ENCODE data around the gene APOOL.
"Not testable (repeated sequence)": the region's sequence is repeated elsewhere in the genome, so short reads cannot be mapped to it uniquely, and the experiment has no call there.

The APOOL gene

DNA sequence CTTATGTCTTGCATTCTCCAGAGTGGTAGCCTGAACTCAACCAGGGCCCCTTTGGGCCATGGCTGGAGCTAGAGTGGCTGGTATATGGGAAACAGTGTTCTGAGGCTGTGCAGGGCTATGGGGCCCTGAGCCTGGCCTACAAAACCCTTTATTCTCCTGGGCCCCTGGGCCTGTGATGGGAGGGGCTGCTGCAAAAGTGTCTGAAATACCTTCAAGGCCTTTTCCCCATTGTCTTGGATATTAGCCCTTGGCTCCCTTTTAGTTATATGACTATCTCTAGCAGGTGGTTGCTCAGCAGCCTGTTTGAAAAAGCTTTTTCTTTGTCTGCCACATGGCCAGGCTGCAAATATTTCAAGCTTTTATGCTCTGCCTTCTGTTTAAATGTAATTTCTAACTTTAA lies 22.5 kb downstream of the APOOL start:
- no peak overlapping the region for H3K27ac Mint-ChIP-seq
- no peaks in the 10 kb centered on the region for H3K9me3 Mint-ChIP-seq
- DNase-seq = no peak
- H3K4me1 Mint-ChIP-seq (ENCODE audit: low read depth in 2 of 2) = peaks cover 4 to 10% of the 10 kb centered on the region in 2 donors
- ATAC-seq (replicated peaks) = no peak
- H3K36me3 Mint-ChIP-seq (ENCODE audit: insufficient read depth) = no peaks in the 10 kb centered on the region
- H3K27me3 Mint-ChIP-seq = no peaks in the 10 kb centered on the region
- no peak overlapping the region for H3K4me3 Mint-ChIP-seq

DNA sequence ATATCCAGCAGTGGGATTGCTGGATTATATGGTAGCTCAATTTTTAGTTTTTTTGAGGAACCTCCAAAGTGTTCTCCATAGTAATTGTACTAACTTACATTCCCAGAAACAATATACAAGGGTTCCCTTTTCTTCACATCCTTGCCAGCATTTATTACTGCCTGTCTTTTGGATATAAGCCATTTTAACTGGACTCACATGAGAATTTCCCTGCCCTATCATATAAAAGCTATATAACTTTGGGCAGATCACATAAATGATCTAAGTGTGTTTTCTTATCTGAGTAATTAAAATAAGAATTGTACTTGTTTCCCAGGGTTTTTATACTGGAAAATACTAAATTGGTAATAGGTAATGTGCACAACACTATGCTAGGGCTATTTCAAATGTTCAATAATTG lies 25.4 kb downstream of the APOOL start:
- no peaks in the 10 kb centered on the region for H3K9me3 Mint-ChIP-seq
- H3K27ac Mint-ChIP-seq = no peak overlapping the region
- DNase-seq (no peak), ATAC-seq (replicated peaks) (no peak)
- no peaks in the 10 kb centered on the region for H3K27me3 Mint-ChIP-seq
- peaks cover 0 to 10% of the 10 kb centered on the region in 2 donors for H3K4me1 Mint-ChIP-seq (ENCODE audit: low read depth in 2 of 2)
- no peaks in the 10 kb centered on the region for H3K36me3 Mint-ChIP-seq (ENCODE audit: insufficient read depth)
- H3K4me3 Mint-ChIP-seq = no peak overlapping the region

DNA sequence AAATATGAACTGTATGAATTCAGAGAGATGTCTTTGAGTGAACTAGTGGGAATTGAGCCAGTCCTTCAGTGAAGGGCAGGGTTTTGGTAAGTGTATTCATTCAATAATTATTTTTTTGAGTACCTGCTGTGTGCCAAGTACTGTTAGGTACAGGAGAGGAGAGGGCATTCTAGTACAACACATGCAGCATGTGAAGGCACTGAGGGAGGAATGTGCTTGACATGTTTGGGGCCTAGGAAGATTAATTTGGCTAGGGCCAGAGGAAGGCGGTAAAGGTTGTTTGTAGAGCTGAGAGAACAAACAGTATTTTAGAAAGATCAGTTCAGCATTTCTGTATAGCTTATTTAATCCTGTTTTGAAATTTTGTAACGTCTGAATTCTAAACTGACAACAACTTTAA lies 27.8 kb downstream of the APOOL start:
- no peak overlapping the region for H3K4me3 Mint-ChIP-seq
- H3K27ac Mint-ChIP-seq = peak overlapping the region in 1 of 2 donors; percentile 73
- no peaks in the 10 kb centered on the region for H3K36me3 Mint-ChIP-seq (ENCODE audit: insufficient read depth)
- H3K4me1 Mint-ChIP-seq (ENCODE audit: low read depth in 2 of 2) = peaks cover 0 to 19% of the 10 kb centered on the region in 2 donors
- no peaks in the 10 kb centered on the region for H3K9me3 Mint-ChIP-seq
- no peak for ATAC-seq (replicated peaks)
- no peaks in the 10 kb centered on the region for H3K27me3 Mint-ChIP-seq
- no peak for DNase-seq

DNA sequence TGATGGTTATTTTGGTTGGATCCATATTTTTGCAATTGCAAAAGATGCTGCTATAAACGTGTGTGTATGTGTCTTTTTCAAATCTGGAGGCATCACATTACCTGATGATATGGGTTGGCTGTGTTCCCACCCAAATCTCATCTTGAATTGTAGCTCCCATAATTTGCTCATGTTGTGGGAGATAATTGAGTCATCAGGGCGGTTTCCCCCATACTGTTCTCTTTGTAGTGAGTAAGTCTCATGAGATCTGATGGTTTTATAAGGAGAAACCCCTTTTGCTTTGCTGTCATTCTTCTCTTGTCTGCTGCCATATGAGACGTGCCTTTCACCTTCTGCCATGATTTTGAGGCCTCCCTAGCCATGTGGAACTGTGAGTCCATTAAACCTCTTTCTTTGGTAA lies 33.4 kb downstream of the APOOL start:
- no peak for DNase-seq

GRCh38 chrX:85051627-85052026 lies 48.0 kb downstream of the APOOL start:
- no peak overlapping the region for H3K27ac Mint-ChIP-seq
- ATAC-seq (replicated peaks) (no peak), DNase-seq (no peak)
- H3K4me3 Mint-ChIP-seq = no peak overlapping the region
- no peaks in the 10 kb centered on the region for H3K27me3 Mint-ChIP-seq
- H3K36me3 Mint-ChIP-seq (ENCODE audit: insufficient read depth) = no peaks in the 10 kb centered on the region
- H3K4me1 Mint-ChIP-seq (ENCODE audit: low read depth in 2 of 2) = no peaks in the 10 kb centered on the region
- H3K9me3 Mint-ChIP-seq = no peaks in the 10 kb centered on the region

More for the DNA sequence above, 33.4 kb downstream of the APOOL start:
- H3K4me1 Mint-ChIP-seq (ENCODE audit: low read depth in 2 of 2) = peaks cover 7 to 22% of the 10 kb centered on the region in 2 donors
- no peak overlapping the region for H3K4me3 Mint-ChIP-seq
- peaks cover 0 to 2% of the 10 kb centered on the region in 2 donors for H3K9me3 Mint-ChIP-seq
- H3K36me3 Mint-ChIP-seq (ENCODE audit: insufficient read depth) = no peaks in the 10 kb centered on the region
- H3K27me3 Mint-ChIP-seq = no peaks in the 10 kb centered on the region
- no peak overlapping the region for H3K27ac Mint-ChIP-seq
- no peak for ATAC-seq (replicated peaks)

- no peaks in the 10 kb centered on the region for H3K27me3 Mint-ChIP-seq
- H3K4me3 Mint-ChIP-seq = no peak overlapping the region
- DNase-seq = no peak
- no peak for ATAC-seq (replicated peaks)
- H3K27ac Mint-ChIP-seq = no peak overlapping the region
- H3K9me3 Mint-ChIP-seq = no peaks in the 10 kb centered on the region
- no peaks in the 10 kb centered on the region for H3K4me1 Mint-ChIP-seq (ENCODE audit: low read depth in 2 of 2)
- H3K36me3 Mint-ChIP-seq (ENCODE audit: insufficient read depth) = no peaks in the 10 kb centered on the region
Observed at GRCh38 chrX:85052205-85052604, 48.5 kb downstream of the APOOL start.

DNA sequence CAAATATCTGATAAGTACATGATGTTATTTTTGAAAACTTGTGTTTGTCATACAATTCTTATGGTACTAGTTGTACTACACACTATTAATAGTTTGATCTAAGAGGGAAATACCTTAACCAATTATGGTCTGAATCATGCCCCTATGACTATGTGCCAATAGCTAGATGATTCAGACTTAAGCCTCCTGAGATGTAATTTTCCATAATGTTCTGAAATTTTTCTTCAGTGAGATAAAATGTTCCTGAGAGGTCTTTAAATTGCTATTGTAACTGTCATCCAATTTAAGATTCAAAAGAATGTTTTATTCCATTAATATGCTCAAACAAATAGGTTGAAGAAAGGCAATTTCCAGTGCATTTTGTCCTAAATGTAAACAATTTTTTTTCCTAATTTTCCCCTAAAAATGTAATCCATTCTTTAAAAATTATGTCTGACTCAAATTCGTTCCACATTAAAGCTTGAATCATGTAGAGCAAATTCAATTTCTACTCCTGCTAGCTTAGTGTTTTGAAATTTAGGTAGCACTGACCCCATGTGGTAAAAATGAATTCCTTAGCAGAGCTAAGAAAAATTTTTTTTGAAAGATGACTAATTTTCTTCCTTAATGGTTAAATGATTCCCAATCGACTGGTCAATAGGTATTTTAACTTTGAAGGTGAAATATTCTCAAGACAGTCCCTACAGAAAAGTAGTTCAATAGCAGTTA lies 49.1 kb downstream of the APOOL start:
- peak overlapping the region in 1 of 2 donors; percentile 22 for H3K27ac Mint-ChIP-seq
- DNase-seq = no peak
- no peaks in the 10 kb centered on the region for H3K36me3 Mint-ChIP-seq (ENCODE audit: insufficient read depth)
- H3K27me3 Mint-ChIP-seq = no peaks in the 10 kb centered on the region
- H3K4me1 Mint-ChIP-seq (ENCODE audit: low read depth in 2 of 2) = no peaks in the 10 kb centered on the region
- no peak for ATAC-seq (replicated peaks)
- no peak overlapping the region for H3K4me3 Mint-ChIP-seq
- H3K9me3 Mint-ChIP-seq = no peaks in the 10 kb centered on the region

DNA sequence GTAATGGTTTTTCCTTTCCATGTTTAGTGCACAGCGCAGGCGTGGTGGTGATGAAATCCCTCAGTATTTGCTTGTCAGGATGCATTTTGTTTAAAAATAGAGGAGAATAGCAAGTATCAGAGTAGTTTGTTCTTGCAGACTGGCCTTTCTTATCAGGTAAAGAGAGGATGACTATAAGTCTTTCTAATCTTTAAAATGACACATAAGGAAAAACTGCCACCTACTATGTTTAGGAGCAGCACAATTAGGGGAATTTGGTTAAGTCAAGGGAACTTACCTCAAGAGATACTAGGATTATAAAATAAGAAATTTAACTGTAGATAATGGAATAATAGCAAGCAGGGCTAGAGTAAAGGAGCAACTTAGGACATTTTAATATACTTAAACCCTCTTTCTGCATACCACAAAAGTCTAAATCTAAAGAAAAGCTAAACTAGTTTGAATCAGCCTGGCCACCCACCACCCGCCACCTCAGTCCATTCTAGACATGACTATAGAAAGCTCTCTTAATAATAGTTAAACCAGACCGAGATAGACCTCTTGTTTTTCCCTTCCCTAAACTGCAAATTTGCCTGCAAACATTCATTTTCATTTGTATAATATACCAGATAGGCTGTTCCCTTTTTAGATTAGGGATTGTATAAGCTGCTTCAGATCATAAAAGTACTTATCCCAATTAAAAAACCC lies 62.0 kb downstream of the APOOL start:
- Mint-ChIP-seq H3K27me3 (no peaks in the 10 kb centered on the region), H3K9me3 (no peaks in the 10 kb centered on the region), H3K36me3 (ENCODE audit: insufficient read depth) (peaks cover 6% of the 10 kb centered on the region), H3K27ac (no peak overlapping the region), H3K4me3 (no peak overlapping the region), H3K4me1 (ENCODE audit: low read depth in 2 of 2) (peaks cover 2 to 5% of the 10 kb centered on the region in 2 donors)
- no peak for ATAC-seq (replicated peaks)
- DNase-seq = no peak

DNA sequence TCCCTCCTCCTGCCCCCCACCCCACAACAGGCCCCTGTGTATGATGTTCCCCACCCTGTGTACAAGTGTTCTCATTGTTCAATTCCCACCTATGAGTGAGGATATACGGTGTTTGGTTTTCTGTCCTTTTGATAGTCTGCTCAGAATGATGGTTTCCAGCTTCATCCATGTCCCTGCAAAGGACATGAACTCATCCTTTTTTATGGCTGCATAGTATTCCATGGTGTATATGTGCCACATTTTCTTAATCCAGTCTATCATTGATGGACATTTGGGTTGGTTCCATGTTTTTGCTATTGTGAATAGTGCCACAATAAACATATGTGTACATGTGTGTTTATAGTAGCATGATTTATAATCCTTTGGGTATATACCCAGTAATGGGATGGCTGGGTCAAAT lies 73.6 kb downstream of the APOOL start:
- H3K9me3 Mint-ChIP-seq; H3K4me3 Mint-ChIP-seq; H3K27me3 Mint-ChIP-seq; H3K36me3 Mint-ChIP-seq (ENCODE audit: insufficient read depth); H3K4me1 Mint-ChIP-seq (ENCODE audit: low read depth in 2 of 2); ATAC-seq (replicated peaks); DNase-seq; H3K27ac Mint-ChIP-seq: not testable (repeated sequence)

- peak; percentile 36 for ATAC-seq (replicated peaks)
- H3K9me3 Mint-ChIP-seq = no peaks in the 10 kb centered on the region
- H3K36me3 Mint-ChIP-seq (ENCODE audit: insufficient read depth) = peaks cover 7% of the 10 kb centered on the region
- no peak overlapping the region for H3K27ac Mint-ChIP-seq
- H3K4me1 Mint-ChIP-seq (ENCODE audit: low read depth in 2 of 2) = no peaks in the 10 kb centered on the region
- peak in 2 of 3 experiments; percentile 0 for DNase-seq
- no peaks in the 10 kb centered on the region for H3K27me3 Mint-ChIP-seq
- no peak overlapping the region for H3K4me3 Mint-ChIP-seq
Observed at GRCh38 chrX:85084770-85085393, 81.2 kb downstream of the APOOL start.

DNA sequence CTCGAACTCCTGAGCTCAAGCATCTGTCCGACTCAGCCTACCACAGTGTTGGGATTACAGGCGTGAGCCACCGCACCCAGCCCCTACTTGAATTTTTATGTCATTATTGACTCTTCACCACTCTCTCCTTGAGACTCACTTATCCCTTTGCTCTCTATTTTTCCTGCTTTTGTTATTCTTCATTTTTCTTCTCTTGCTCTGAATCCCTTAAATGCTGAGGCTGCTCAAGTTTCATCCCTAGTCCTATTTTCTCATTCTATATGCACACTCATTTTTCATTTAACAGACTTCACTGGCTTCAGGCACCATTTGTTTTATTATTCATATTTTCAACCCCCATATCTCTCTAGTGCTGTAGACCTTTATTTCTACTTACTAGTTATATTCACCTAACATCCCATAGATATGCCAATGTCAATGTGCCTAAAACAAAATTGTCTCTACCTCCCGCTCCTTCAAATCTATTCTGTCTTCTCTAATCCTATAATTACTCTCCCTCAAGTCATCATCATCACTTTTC lies 85.7 kb downstream of the APOOL start:
- H3K27me3 Mint-ChIP-seq = no peaks in the 10 kb centered on the region
- no peaks in the 10 kb centered on the region for H3K9me3 Mint-ChIP-seq
- no peak overlapping the region for H3K4me3 Mint-ChIP-seq
- H3K36me3 Mint-ChIP-seq (ENCODE audit: insufficient read depth) = peaks cover 7% of the 10 kb centered on the region
- no peaks in the 10 kb centered on the region for H3K4me1 Mint-ChIP-seq (ENCODE audit: low read depth in 2 of 2)
- no peak for DNase-seq
- ATAC-seq (replicated peaks) = no peak
- H3K27ac Mint-ChIP-seq = peak overlapping the region in 1 of 2 donors; percentile 19

DNA sequence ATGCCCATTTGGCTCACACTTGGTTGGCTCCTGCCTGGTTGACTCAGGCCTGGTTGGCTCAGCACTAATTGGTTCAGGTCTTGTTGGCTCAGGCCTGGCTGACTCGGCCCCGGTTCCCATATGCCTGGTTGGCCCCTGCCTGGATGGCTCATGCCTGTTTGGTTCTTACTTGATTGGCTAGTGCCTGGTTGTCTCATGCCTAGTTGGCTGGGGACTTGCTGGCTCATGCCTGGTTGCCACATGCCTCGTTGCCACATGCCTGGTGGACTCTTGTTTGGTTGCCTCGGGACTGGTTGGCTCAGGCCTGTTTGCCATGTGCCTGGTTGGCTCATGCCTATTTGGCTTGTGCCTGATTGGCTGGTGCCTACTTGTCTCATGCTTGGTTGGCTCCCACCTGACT lies 103.7 kb downstream of the APOOL start:
- DNase-seq (no peak), ATAC-seq (replicated peaks) (no peak)
- H3K4me3 Mint-ChIP-seq = no peak overlapping the region
- H3K27me3 Mint-ChIP-seq = no peaks in the 10 kb centered on the region
- no peaks in the 10 kb centered on the region for H3K36me3 Mint-ChIP-seq (ENCODE audit: insufficient read depth)
- H3K4me1 Mint-ChIP-seq (ENCODE audit: low read depth in 2 of 2) = no peaks in the 10 kb centered on the region
- no peaks in the 10 kb centered on the region for H3K9me3 Mint-ChIP-seq
- H3K27ac Mint-ChIP-seq = no peak overlapping the region

- Mint-ChIP-seq H3K36me3 (ENCODE audit: insufficient read depth) (no peaks in the 10 kb centered on the region), H3K27me3 (no peaks in the 10 kb centered on the region), H3K4me3 (no peak overlapping the region), H3K9me3 (no peaks in the 10 kb centered on the region), H3K4me1 (ENCODE audit: low read depth in 2 of 2) (no peaks in the 10 kb centered on the region), H3K27ac (no peak overlapping the region)
- ATAC-seq (replicated peaks) (no peak), DNase-seq (no peak)
Observed at GRCh38 chrX:85108165-85108564, 104.5 kb downstream of the APOOL start.

DNA sequence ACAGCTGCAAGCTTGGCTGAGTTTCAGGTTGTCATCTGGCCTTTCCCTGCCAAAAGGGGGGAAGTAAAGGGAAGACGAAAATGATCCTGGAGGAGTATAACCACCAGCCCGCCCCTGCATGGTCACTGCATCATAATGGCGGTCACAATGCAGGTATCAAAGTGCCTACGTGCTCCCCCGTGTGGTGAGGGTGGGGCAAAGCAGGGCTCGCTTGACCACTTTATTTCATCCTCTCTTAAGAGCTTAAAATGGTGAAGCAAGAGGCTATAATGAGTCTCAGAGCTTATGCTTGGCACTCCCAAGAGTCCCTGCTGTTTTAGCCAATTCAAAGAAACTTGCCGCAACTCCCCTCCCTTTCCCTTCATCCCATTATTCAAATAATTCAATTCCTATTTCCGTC lies 105.6 kb downstream of the APOOL start:
- no peaks in the 10 kb centered on the region for H3K4me1 Mint-ChIP-seq (ENCODE audit: low read depth in 2 of 2)
- no peak overlapping the region for H3K27ac Mint-ChIP-seq
- no peak for DNase-seq
- no peaks in the 10 kb centered on the region for H3K36me3 Mint-ChIP-seq (ENCODE audit: insufficient read depth)
- no peak overlapping the region for H3K4me3 Mint-ChIP-seq
- no peak for ATAC-seq (replicated peaks)
- no peaks in the 10 kb centered on the region for H3K27me3 Mint-ChIP-seq
- no peaks in the 10 kb centered on the region for H3K9me3 Mint-ChIP-seq

Measured in effector memory CD8-positive, alpha-beta T cell (primary cell).